Measurements from ENCODE around the gene LRRC8C.
A peak's percentile ranks its signal among the peaks of the same experiment; 100 is the strongest.

Gene LRRC8C

DNA sequence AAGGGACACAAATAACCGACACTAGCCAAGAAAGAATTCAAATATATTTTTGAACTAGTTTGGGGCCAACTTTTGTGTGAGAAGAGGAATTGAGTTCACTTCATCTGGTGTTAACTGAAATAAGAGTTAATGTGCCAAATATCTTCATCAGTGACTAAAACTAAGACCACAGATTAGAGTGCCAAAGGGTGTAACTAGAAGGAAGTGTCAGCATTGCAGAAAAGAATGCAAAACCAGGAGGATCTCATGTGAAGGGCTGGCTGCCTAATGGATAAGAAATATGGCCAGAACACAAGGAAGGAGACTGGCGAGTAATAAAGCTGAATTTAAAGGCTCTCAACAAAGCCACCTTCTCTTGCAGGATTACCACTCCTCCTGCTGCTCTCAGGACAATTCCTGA lies 126.1 kb downstream of the LRRC8C start:
- Histone ChIP-seq H3K9ac (ENCODE audit: low read length) (no peak overlapping the region), H2BK12ac (ENCODE audit: low read length in 2 of 2) (no peak overlapping the region), H2AFZ (ENCODE audit: low read depth, low read length) (no peak overlapping the region), H3K4me1 (ENCODE audit: control insufficient read depth, insufficient read depth, low read depth, low read length) (peaks cover 7% of the 10 kb centered on the region), H3K4ac (ENCODE audit: low read depth in 1 of 2, low read length in 2 of 2) (no peak overlapping the region), H3K18ac (ENCODE audit: low read depth in 1 of 2, low read length in 2 of 2) (no peak overlapping the region), H2BK120ac (ENCODE audit: low read depth, low read length) (no peak overlapping the region), H3K14ac (ENCODE audit: low read length in 2 of 2) (no peak overlapping the region), H4K8ac (ENCODE audit: low read length) (peak overlapping the region; percentile 30), H2BK15ac (ENCODE audit: low read depth, poor library complexity, severe bottlenecking) (no peak overlapping the region), H3K9me3 (ENCODE audit: control insufficient read depth, low read length) (no peaks in the 10 kb centered on the region), H3K27me3 (ENCODE audit: control insufficient read depth in 1 of 2, insufficient read depth in 1 of 2, low read length in 2 of 2) (peaks cover 0 to 13% of the 10 kb centered on the region in 2 experiments), H4K91ac (ENCODE audit: low read length) (no peak overlapping the region), H3K79me1 (replicated peaks; ENCODE audit: low read length, poor library complexity, severe bottlenecking) (no peaks in the 10 kb centered on the region), H2BK5ac (ENCODE audit: low read depth, low read length, poor library complexity, severe bottlenecking) (no peak overlapping the region), H3K27ac (ENCODE audit: low read length, poor library complexity, severe bottlenecking) (no peak overlapping the region), H3K4me3 (ENCODE audit: insufficient read depth in 1 of 2, low read depth in 1 of 2, low read length in 2 of 2) (no peak overlapping the region), H3K23ac (ENCODE audit: low read length in 2 of 2) (no peak overlapping the region), H2AK5ac (ENCODE audit: low read length, severe bottlenecking) (no peak overlapping the region), H3K36me3 (ENCODE audit: control insufficient read depth in 1 of 2, insufficient read depth in 2 of 2, low read depth in 1 of 2, low read length in 2 of 2) (no peaks in the 10 kb centered on the region), H3K4me2 (ENCODE audit: low read length, poor library complexity, severe bottlenecking) (no peak overlapping the region)
- WGBS, result 100% methylated on average over 1 of the region's 2 CpGs
- DNase-seq, result no peak

DNA sequence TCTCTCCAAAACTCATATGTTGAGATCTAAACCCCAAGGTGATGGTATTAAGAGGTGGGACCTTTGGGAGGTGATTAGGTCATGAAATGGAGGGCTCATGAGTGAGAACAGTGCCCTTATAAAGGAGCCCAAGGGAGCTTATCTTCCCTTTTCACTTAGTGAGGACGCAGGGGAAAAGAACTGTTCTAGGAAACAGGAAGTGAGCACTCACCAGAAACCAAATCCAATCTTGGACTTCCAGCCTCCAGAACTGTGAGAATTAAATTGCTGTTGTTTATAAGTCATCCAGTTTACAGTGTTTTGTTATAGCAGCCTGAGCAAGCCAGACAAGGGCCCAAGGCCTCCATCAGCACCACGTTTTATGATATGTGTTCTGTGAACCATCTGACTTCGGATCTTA lies 127.6 kb downstream of the LRRC8C start:
- no peak overlapping the region for H2BK120ac ChIP-seq (ENCODE audit: low read depth, low read length)
- peak overlapping the region; percentile 76 for H2AFZ ChIP-seq (ENCODE audit: low read depth, low read length)
- H2AK5ac ChIP-seq (ENCODE audit: low read length, severe bottlenecking), result no peak overlapping the region
- no peak overlapping the region for H3K9ac ChIP-seq (ENCODE audit: low read length)
- peak overlapping the region in 1 of 2 experiments; percentile 32 for H2BK12ac ChIP-seq (ENCODE audit: low read length in 2 of 2)
- no peak overlapping the region for H3K27ac ChIP-seq (ENCODE audit: low read length, poor library complexity, severe bottlenecking)
- no peak overlapping the region for H3K14ac ChIP-seq (ENCODE audit: low read length in 2 of 2)
- no peak overlapping the region for H2BK5ac ChIP-seq (ENCODE audit: low read depth, low read length, poor library complexity, severe bottlenecking)
- WGBS, result 68% methylated on average over 2 of the region's 3 CpGs
- H3K9me3 ChIP-seq (ENCODE audit: control insufficient read depth, low read length), result no peaks in the 10 kb centered on the region
- H3K4me2 ChIP-seq (ENCODE audit: low read length, poor library complexity, severe bottlenecking), result no peak overlapping the region
- peaks cover 0 to 13% of the 10 kb centered on the region in 2 experiments for H3K27me3 ChIP-seq (ENCODE audit: control insufficient read depth in 1 of 2, insufficient read depth in 1 of 2, low read length in 2 of 2)
- no peak overlapping the region for H2BK15ac ChIP-seq (ENCODE audit: low read depth, poor library complexity, severe bottlenecking)
- no peak overlapping the region for H4K8ac ChIP-seq (ENCODE audit: low read length)
- DNase-seq, result no peak
- peak overlapping the region in 1 of 2 experiments; percentile 38 for H3K4ac ChIP-seq (ENCODE audit: low read depth in 1 of 2, low read length in 2 of 2)
- no peaks in the 10 kb centered on the region for H3K79me1 ChIP-seq (replicated peaks; ENCODE audit: low read length, poor library complexity, severe bottlenecking)
- no peaks in the 10 kb centered on the region for H3K36me3 ChIP-seq (ENCODE audit: control insufficient read depth in 1 of 2, insufficient read depth in 2 of 2, low read depth in 1 of 2, low read length in 2 of 2)
- H4K91ac ChIP-seq (ENCODE audit: low read length), result no peak overlapping the region
- H3K18ac ChIP-seq (ENCODE audit: low read depth in 1 of 2, low read length in 2 of 2), result peak overlapping the region in 1 of 2 experiments; percentile 47
- no peak overlapping the region for H3K4me3 ChIP-seq (ENCODE audit: insufficient read depth in 1 of 2, low read depth in 1 of 2, low read length in 2 of 2)
- H3K23ac ChIP-seq (ENCODE audit: low read length in 2 of 2), result no peak overlapping the region
- H3K4me1 ChIP-seq (ENCODE audit: control insufficient read depth, insufficient read depth, low read depth, low read length), result peaks cover 7% of the 10 kb centered on the region

DNA sequence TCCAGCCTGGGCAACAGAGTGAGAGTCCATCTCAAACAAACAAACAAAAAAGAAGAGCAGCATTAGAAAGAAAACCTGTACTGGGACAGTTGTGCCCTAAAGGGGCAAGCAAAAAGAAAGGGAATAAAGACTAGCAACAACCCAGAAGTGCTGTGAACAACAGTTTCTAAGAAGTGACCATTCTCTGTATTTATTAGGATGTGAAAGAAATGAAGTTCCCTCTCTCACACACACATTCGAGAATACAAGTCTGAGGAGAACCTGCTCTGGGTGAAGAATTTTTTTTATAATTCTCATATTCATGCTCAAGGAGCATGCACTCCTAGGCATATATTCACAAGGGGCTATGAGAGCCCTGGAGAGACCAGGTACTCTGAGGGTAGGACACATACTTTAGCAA lies 128.4 kb downstream of the LRRC8C start:
- Histone ChIP-seq H3K23ac (ENCODE audit: low read length in 2 of 2) (no peak overlapping the region), H4K91ac (ENCODE audit: low read length) (no peak overlapping the region), H3K27ac (ENCODE audit: low read length, poor library complexity, severe bottlenecking) (no peak overlapping the region), H3K4ac (ENCODE audit: low read depth in 1 of 2, low read length in 2 of 2) (no peak overlapping the region), H4K8ac (ENCODE audit: low read length) (no peak overlapping the region), H2BK120ac (ENCODE audit: low read depth, low read length) (no peak overlapping the region), H2BK5ac (ENCODE audit: low read depth, low read length, poor library complexity, severe bottlenecking) (no peak overlapping the region), H3K18ac (ENCODE audit: low read depth in 1 of 2, low read length in 2 of 2) (peak overlapping the region in 1 of 2 experiments; percentile 15), H3K79me1 (replicated peaks; ENCODE audit: low read length, poor library complexity, severe bottlenecking) (no peaks in the 10 kb centered on the region), H2BK15ac (ENCODE audit: low read depth, poor library complexity, severe bottlenecking) (no peak overlapping the region), H2AK5ac (ENCODE audit: low read length, severe bottlenecking) (no peak overlapping the region), H3K4me1 (ENCODE audit: control insufficient read depth, insufficient read depth, low read depth, low read length) (peaks cover 7% of the 10 kb centered on the region), H2AFZ (ENCODE audit: low read depth, low read length) (no peak overlapping the region), H3K9me3 (ENCODE audit: control insufficient read depth, low read length) (no peaks in the 10 kb centered on the region), H3K4me3 (ENCODE audit: insufficient read depth in 1 of 2, low read depth in 1 of 2, low read length in 2 of 2) (no peak overlapping the region), H3K9ac (ENCODE audit: low read length) (no peak overlapping the region), H3K4me2 (ENCODE audit: low read length, poor library complexity, severe bottlenecking) (no peak overlapping the region), H3K36me3 (ENCODE audit: control insufficient read depth in 1 of 2, insufficient read depth in 2 of 2, low read depth in 1 of 2, low read length in 2 of 2) (no peaks in the 10 kb centered on the region), H3K27me3 (ENCODE audit: control insufficient read depth in 1 of 2, insufficient read depth in 1 of 2, low read length in 2 of 2) (peaks cover 0 to 9% of the 10 kb centered on the region in 2 experiments), H2BK12ac (ENCODE audit: low read length in 2 of 2) (peak overlapping the region in 1 of 2 experiments; percentile 40), H3K14ac (ENCODE audit: low read length in 2 of 2) (no peak overlapping the region)
- WGBS, result no CpG with 5 or more reads among the region's 1 CpG
- no peak for DNase-seq

DNA sequence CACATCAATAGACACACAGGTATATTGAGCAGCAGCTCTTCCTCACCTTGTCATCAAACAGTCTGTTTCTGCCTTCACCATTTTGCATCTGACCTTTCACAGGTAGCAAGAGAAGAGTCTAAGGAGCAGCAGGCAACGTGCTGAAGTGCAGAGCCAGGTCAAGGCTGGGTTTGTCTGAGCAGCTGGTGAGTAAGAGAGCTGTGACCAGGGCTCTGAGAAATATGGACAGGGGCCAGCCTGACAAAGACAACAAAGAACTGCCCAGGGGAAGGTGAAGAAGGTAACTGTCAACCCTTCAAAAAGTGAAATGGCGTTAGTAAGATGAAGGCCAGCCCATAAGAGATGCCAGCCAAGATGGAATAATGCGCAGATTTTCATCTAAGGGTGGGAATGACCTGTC lies 129.0 kb downstream of the LRRC8C start:
- WGBS, result 92% methylated on average over 3 of the region's 3 CpGs
- Histone ChIP-seq H3K23ac (ENCODE audit: low read length in 2 of 2) (no peak overlapping the region), H3K14ac (ENCODE audit: low read length in 2 of 2) (no peak overlapping the region)

More for the DNA sequence above, 129.0 kb downstream of the LRRC8C start:
- peaks cover 0 to 9% of the 10 kb centered on the region in 2 experiments for H3K27me3 ChIP-seq (ENCODE audit: control insufficient read depth in 1 of 2, insufficient read depth in 1 of 2, low read length in 2 of 2)
- H3K4me2 ChIP-seq (ENCODE audit: low read length, poor library complexity, severe bottlenecking), result no peak overlapping the region
- H3K36me3 ChIP-seq (ENCODE audit: control insufficient read depth in 1 of 2, insufficient read depth in 2 of 2, low read depth in 1 of 2, low read length in 2 of 2), result no peaks in the 10 kb centered on the region
- no peak overlapping the region for H2AFZ ChIP-seq (ENCODE audit: low read depth, low read length)
- H2BK5ac ChIP-seq (ENCODE audit: low read depth, low read length, poor library complexity, severe bottlenecking), result no peak overlapping the region
- no peak overlapping the region for H3K4ac ChIP-seq (ENCODE audit: low read depth in 1 of 2, low read length in 2 of 2)
- peak overlapping the region in 1 of 2 experiments; percentile 40 for H2BK12ac ChIP-seq (ENCODE audit: low read length in 2 of 2)
- peak overlapping the region; percentile 62 for H2BK15ac ChIP-seq (ENCODE audit: low read depth, poor library complexity, severe bottlenecking)
- no peak overlapping the region for H3K9ac ChIP-seq (ENCODE audit: low read length)
- H2AK5ac ChIP-seq (ENCODE audit: low read length, severe bottlenecking), result no peak overlapping the region
- DNase-seq, result no peak
- H4K8ac ChIP-seq (ENCODE audit: low read length), result no peak overlapping the region
- no peak overlapping the region for H3K4me3 ChIP-seq (ENCODE audit: insufficient read depth in 1 of 2, low read depth in 1 of 2, low read length in 2 of 2)
- H3K18ac ChIP-seq (ENCODE audit: low read depth in 1 of 2, low read length in 2 of 2), result peak overlapping the region in 1 of 2 experiments; percentile 15
- no peak overlapping the region for H4K91ac ChIP-seq (ENCODE audit: low read length)
- H3K27ac ChIP-seq (ENCODE audit: low read length, poor library complexity, severe bottlenecking), result no peak overlapping the region
- H2BK120ac ChIP-seq (ENCODE audit: low read depth, low read length), result no peak overlapping the region
- no peaks in the 10 kb centered on the region for H3K79me1 ChIP-seq (replicated peaks; ENCODE audit: low read length, poor library complexity, severe bottlenecking)
- H3K9me3 ChIP-seq (ENCODE audit: control insufficient read depth, low read length), result no peaks in the 10 kb centered on the region
- peaks cover 7% of the 10 kb centered on the region for H3K4me1 ChIP-seq (ENCODE audit: control insufficient read depth, insufficient read depth, low read depth, low read length)
